ENCODE results near the gene ATP13A3. TPM values are rescaled to one million over a fixed set of nuclear protein-coding genes. Genes with fewer than 3 reads are reported as not detected.

Gene ATP13A3
- total RNA-seq, 1 experiment from 2014 or later = 78.3 TPM

DNA sequence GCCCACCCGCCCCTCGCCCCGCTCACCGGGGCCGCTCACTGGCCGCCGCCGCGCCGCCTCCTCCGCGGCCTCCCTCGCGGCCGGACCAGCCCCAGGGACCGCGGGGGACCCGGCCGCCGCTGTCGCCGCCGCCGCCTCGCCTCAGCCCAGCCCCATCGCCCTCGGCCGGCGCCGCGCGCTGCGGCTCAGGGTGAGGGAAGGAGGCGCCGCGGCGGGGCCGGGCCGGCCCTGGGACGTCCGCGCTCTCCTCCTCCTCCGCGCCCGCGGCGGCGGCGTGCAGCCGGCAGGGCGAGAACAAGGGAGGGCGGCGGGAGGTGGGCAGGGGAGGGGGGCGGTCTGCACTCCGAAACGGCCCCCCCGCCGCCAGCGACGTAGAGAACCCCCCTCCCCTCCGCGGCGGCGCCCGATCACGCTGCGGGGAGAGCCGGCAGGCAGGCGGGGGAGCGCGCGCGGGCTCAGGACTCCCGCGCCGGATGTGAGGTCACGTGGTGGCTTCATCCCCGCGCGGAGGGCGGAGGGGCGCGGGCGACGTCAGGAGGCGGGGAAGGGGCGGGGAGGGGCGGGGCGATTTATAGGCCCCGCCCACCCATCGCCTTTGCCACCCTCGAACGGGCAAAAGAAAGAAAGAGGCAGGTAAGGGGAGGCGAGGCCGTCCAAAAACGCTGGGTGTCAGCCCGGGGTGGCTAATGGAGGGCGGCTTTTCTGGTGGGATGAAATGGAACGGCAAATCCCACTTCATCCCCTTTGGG, at the start of gene ATP13A3 (continued):
- TF ChIP-seq, protein P1, sequence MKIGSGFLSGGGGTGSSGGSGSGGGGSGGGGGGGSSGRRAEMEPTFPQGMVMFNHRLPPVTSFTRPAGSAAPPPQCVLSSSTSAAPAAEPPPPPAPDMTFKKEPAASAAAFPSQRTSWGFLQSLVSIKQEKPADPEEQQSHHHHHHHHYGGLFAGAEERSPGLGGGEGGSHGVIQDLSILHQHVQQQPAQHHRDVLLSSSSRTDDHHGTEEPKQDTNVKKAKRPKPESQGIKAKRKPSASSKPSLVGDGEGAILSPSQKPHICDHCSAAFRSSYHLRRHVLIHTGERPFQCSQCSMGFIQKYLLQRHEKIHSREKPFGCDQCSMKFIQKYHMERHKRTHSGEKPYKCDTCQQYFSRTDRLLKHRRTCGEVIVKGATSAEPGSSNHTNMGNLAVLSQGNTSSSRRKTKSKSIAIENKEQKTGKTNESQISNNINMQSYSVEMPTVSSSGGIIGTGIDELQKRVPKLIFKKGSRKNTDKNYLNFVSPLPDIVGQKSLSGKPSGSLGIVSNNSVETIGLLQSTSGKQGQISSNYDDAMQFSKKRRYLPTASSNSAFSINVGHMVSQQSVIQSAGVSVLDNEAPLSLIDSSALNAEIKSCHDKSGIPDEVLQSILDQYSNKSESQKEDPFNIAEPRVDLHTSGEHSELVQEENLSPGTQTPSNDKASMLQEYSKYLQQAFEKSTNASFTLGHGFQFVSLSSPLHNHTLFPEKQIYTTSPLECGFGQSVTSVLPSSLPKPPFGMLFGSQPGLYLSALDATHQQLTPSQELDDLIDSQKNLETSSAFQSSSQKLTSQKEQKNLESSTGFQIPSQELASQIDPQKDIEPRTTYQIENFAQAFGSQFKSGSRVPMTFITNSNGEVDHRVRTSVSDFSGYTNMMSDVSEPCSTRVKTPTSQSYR (CRISPR knock-in tag; IDR thresholded peaks at IDR 0.05) = no peak
- TF ChIP-seq, protein P2, sequence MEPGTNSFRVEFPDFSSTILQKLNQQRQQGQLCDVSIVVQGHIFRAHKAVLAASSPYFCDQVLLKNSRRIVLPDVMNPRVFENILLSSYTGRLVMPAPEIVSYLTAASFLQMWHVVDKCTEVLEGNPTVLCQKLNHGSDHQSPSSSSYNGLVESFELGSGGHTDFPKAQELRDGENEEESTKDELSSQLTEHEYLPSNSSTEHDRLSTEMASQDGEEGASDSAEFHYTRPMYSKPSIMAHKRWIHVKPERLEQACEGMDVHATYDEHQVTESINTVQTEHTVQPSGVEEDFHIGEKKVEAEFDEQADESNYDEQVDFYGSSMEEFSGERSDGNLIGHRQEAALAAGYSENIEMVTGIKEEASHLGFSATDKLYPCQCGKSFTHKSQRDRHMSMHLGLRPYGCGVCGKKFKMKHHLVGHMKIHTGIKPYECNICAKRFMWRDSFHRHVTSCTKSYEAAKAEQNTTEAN (CRISPR knock-in tag; IDR thresholded peaks at IDR 0.05) = 0 out of 2 replicates have a peak, but pooled peaks have one; percentile 35
- TF ChIP-seq ARID4B (CRISPR knock-in tag; IDR thresholded peaks at IDR 0.05; ENCODE audit: borderline replicate concordance) (0 out of 2 replicates have a peak, but pooled peaks have one; percentile 20), RELA (CRISPR knock-in tag; IDR thresholded peaks at IDR 0.05; ENCODE audit: borderline replicate concordance) (no peak), ZNF219 (CRISPR knock-in tag; IDR thresholded peaks at IDR 0.05; ENCODE audit: borderline replicate concordance) (no peak), ZNF671 (CRISPR knock-in tag; IDR thresholded peaks at IDR 0.05) (no peak), TCF7 (CRISPR knock-in tag; IDR thresholded peaks at IDR 0.05; ENCODE audit: low read depth) (no peak; the same call in 1 of the 2 replicates), E2F5 (CRISPR knock-in tag; IDR thresholded peaks at IDR 0.05) (peak; percentile 83; the same call in 1 of the 2 replicates), ZNF263 (CRISPR knock-in tag; IDR thresholded peaks at IDR 0.05; ENCODE audit: low read depth) (no peak), GRHL2 (CRISPR knock-in tag; IDR thresholded peaks at IDR 0.05; ENCODE audit: insufficient replicate concordance, severe bottlenecking) (no peak), ZNF121 (CRISPR knock-in tag; IDR thresholded peaks at IDR 0.05) (no peak), ZNF138 (CRISPR knock-in tag; conservative IDR thresholded peaks at IDR 0.05) (no peak), ZBTB21 (CRISPR knock-in tag; IDR thresholded peaks at IDR 0.05; ENCODE audit: borderline replicate concordance) (no peak), SP1 (CRISPR knock-in tag; conservative IDR thresholded peaks at IDR 0.05) (peak; percentile 72), NR1H2 (CRISPR knock-in tag; IDR thresholded peaks at IDR 0.05) (no peak), ATF1 (CRISPR knock-in tag; IDR thresholded peaks at IDR 0.05) (no peak), ATF2 (CRISPR knock-in tag; IDR thresholded peaks at IDR 0.05; ENCODE audit: borderline replicate concordance, low read depth) (no peak), E2F1 (CRISPR knock-in tag; IDR thresholded peaks at IDR 0.05) (no peak), JUN (CRISPR knock-in tag; IDR thresholded peaks at IDR 0.05) (no peak), TEAD1 (CRISPR knock-in tag; IDR thresholded peaks at IDR 0.05) (peak; percentile 18; the same call in 1 of the 2 replicates), PRRX2 (CRISPR knock-in tag; IDR thresholded peaks at IDR 0.05) (no peak)
- TF ChIP-seq, protein P3, sequence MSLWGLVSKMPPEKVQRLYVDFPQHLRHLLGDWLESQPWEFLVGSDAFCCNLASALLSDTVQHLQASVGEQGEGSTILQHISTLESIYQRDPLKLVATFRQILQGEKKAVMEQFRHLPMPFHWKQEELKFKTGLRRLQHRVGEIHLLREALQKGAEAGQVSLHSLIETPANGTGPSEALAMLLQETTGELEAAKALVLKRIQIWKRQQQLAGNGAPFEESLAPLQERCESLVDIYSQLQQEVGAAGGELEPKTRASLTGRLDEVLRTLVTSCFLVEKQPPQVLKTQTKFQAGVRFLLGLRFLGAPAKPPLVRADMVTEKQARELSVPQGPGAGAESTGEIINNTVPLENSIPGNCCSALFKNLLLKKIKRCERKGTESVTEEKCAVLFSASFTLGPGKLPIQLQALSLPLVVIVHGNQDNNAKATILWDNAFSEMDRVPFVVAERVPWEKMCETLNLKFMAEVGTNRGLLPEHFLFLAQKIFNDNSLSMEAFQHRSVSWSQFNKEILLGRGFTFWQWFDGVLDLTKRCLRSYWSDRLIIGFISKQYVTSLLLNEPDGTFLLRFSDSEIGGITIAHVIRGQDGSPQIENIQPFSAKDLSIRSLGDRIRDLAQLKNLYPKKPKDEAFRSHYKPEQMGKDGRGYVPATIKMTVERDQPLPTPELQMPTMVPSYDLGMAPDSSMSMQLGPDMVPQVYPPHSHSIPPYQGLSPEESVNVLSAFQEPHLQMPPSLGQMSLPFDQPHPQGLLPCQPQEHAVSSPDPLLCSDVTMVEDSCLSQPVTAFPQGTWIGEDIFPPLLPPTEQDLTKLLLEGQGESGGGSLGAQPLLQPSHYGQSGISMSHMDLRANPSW (CRISPR knock-in tag; conservative IDR thresholded peaks at IDR 0.05; ENCODE audit: low read depth) = no peak
- TF ChIP-seq, protein P4, sequence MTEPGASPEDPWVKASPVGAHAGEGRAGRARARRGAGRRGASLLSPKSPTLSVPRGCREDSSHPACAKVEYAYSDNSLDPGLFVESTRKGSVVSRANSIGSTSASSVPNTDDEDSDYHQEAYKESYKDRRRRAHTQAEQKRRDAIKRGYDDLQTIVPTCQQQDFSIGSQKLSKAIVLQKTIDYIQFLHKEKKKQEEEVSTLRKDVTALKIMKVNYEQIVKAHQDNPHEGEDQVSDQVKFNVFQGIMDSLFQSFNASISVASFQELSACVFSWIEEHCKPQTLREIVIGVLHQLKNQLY (CRISPR knock-in tag; IDR thresholded peaks at IDR 0.05) = no peak

Measured in WTC11 (cell line).